CD4-positive, alpha-beta T cell (primary cell): Measurements from ENCODE around the gene OR1I1. TPM values are rescaled to one million over a fixed set of nuclear protein-coding genes. Genes with fewer than 3 reads are reported as not detected.

Source experiments
- ATAC-seq: fragments of 200-7000 bp; cut with Tn5 transposase; one replicate; pipeline ENCODE4 v1.10.0; 2022; ENCODE audit warnings: mild to moderate bottlenecking; ENCODE audit not compliant: poor library complexity
- CTCF ChIA-PET: fragments of 350-600 bp; sonication (Branson Sonifier 250); formaldehyde crosslinking; loops from one replicate; lab custom pipeline; 2021; ENCODE audit warnings: antibody characterized with exemption, inconsistent platforms; lab: Charles Lee
- POLR2A ChIA-PET: fragments of 350-600 bp; sonication (Branson Sonifier 250); formaldehyde crosslinking; loops from one replicate; lab custom pipeline; 2021; ENCODE audit warnings: antibody characterized with exemption, inconsistent platforms; lab: Charles Lee
- DNase-seq, 14 experiments: peaks; one replicate each; pipeline ENCODE4 v3.0.0-alpha.2; 2013 to 2020; ENCODE audit warnings: mixed read lengths in 2 of 14
- H3K27ac ChIP-seq, 2 donors: one replicate each; pipeline versions ENCODE4 v1.5.1 to v1.7.0; 2013; ENCODE audit warnings: low read length in 2 of 2, low read depth in 1 of 2, mild to moderate bottlenecking in 1 of 2
- H3K27me3 ChIP-seq, 2 experiments: 1 replicate in 1 of 2; 2 replicates in 1 of 2; pipeline versions ENCODE4 v1.6.1 to v1.7.0; 2013; ENCODE audit warnings: low read length in 2 of 2, control low read depth in 1 of 2, mild to moderate bottlenecking in 1 of 2, moderate library complexity in 1 of 2; ENCODE audit not compliant: insufficient read depth in 2 of 2, control insufficient read depth in 1 of 2
- H3K36me3 ChIP-seq: one replicate; pipeline ENCODE4 v1.6.1; 2013; ENCODE audit warnings: low read length, control low read depth; ENCODE audit not compliant: insufficient read depth
- H3K4me1 ChIP-seq: one replicate; pipeline ENCODE4 v1.6.1; 2013; ENCODE audit warnings: low read length, control low read depth; ENCODE audit not compliant: insufficient read depth
- H3K4me3 ChIP-seq: one replicate; pipeline ENCODE4 v1.5.1; 2013; ENCODE audit warnings: mild to moderate bottlenecking, low read length, moderate library complexity
- H3K9me3 ChIP-seq, 2 experiments: 1 replicate in 1 of 2; 2 replicates in 1 of 2; pipeline versions ENCODE4 v1.6.1 to v1.7.0; 2013; ENCODE audit warnings: low read length in 2 of 2, mild to moderate bottlenecking in 2 of 2, control low read depth in 1 of 2, moderate library complexity in 1 of 2; ENCODE audit not compliant: control insufficient read depth in 1 of 2, insufficient read depth in 1 of 2
- H3K27ac Mint-ChIP-seq: one replicate; pipeline ENCODE4 v1.8.0; 2020; ENCODE audit warnings: mixed read lengths
- H3K27me3 Mint-ChIP-seq: one replicate; pipeline ENCODE4 v1.8.0; 2021; ENCODE audit warnings: mixed read lengths
- H3K36me3 Mint-ChIP-seq: one replicate; pipeline ENCODE4 v1.8.0; 2021; ENCODE audit warnings: low read depth, mixed read lengths
- H3K4me1 Mint-ChIP-seq: one replicate; pipeline ENCODE4 v1.8.0; 2021; ENCODE audit warnings: low read depth, mixed read lengths
- H3K4me3 Mint-ChIP-seq: one replicate; pipeline ENCODE4 v1.8.0; 2020; ENCODE audit warnings: mild to moderate bottlenecking, mixed read lengths
- H3K9me3 Mint-ChIP-seq: one replicate; pipeline ENCODE4 v1.8.0; 2020; ENCODE audit warnings: mixed read lengths
- CTCF ChIP-seq: fragments of 200-600 bp; IDR thresholded peaks from one replicate; pipeline ENCODE4 v1.8.0; 2022; ENCODE audit warnings: antibody characterized with exemption, mild to moderate bottlenecking
- intact Hi-C, 2 experiments: fragments of 100-400 bp; cut with DNase I in 1 of 2; cut with micrococcal nuclease in 1 of 2; formaldehyde crosslinking; loops; one replicate each; pipeline versions ENCODE4 v1.15.1 to v1.9.0; 2023 to 2025; cut with DNase I, micrococcal nuclease
- total RNA-seq, 174 experiments: library from RNA in 2 of 174; stranded (reverse) in 2 of 174; gene quantifications; one replicate each; pipeline ENCODE4 v1.2.3 and lab custom pipeline; 2021 to 2026

Gene OR1I1
- total RNA-seq, 2 experiments from 2014 or later, result not detected

DNA sequence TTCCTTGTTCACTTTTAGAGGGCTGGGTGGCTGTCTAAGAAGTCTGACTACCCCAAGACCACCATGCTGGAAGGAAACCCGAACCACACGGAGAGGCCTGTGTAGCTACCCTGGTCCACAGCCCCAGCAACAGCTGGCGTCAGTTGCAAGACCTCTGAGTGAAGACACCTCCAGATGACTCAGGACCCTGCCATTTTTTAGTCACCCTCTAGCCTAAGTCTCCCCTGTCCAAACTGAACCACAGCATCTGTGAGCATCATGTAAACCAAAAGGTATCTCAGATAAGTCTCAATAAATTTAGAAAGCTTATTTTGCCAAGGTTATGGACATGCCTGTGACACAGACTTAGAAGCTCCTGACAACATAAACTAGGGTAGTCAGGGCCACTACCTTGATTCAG, 23.0 kb downstream of the OR1I1 start:
- Histone ChIP-seq H3K4me1 (peaks cover 16% of the 10 kb centered on the region), H3K27me3 (peaks cover 7 to 10% of the 10 kb centered on the region in 2 experiments), H3K4me3 (no peak overlapping the region), H3K36me3 (no peaks in the 10 kb centered on the region), H3K9me3 (peaks cover 22 to 29% of the 10 kb centered on the region in 2 experiments), H3K27ac (no peak overlapping the region)
- Mint-ChIP-seq H3K27me3 (peaks cover 18% of the 10 kb centered on the region), H3K4me3 (no peak overlapping the region), H3K4me1 (peaks cover 17% of the 10 kb centered on the region), H3K36me3 (peaks cover 3% of the 10 kb centered on the region), H3K9me3 (peaks cover 8% of the 10 kb centered on the region), H3K27ac (no peak overlapping the region)
- ChIA-PET CTCF (no interaction called here), POLR2A (no interaction called here)
- ATAC-seq (no peak), DNase-seq (no peak)
- intact Hi-C loops, result no loop called here
- TF ChIP-seq CTCF, result no peak

GRCh38 chr19:15107061-15108010, 25.3 kb downstream of the OR1I1 start, which contains the start of gene SYDE1:
Gene SYDE1, plus strand, starts transcription at chr19:15107401. Its CDS starts 33 bp downstream, at chr19:15107434.
- peak within 1 kb of the TSS; percentile 32 for H3K4me3 ChIP-seq
- ChIA-PET CTCF (no interaction called here), POLR2A (interaction anchor here (0.6 to 1.4 kb wide), 2 partner anchors 17 to 417 kb away, joined by 3 to 4 read pairs; no protein-coding TSS in a partner anchor)
- DNase-seq (peak in 3 of 14 experiments; percentile 19 to 23 (median 19)), ATAC-seq (peak; percentile 68)
- peaks cover 16% of the 10 kb centered on the region for H3K4me1 ChIP-seq
- intact Hi-C loops, result no loop called here
- Mint-ChIP-seq H3K36me3 (no peaks in the 10 kb centered on the region), H3K4me3 (peak within 1 kb of the TSS; percentile 86), H3K9me3 (peaks cover 8% of the 10 kb centered on the region), H3K27ac (peak within 1 kb of the TSS; percentile 6), H3K4me1 (peaks cover 17% of the 10 kb centered on the region), H3K27me3 (peaks cover 18% of the 10 kb centered on the region)
- TF ChIP-seq CTCF, result no peak
- H3K9me3 ChIP-seq, result peaks cover 22 to 29% of the 10 kb centered on the region in 2 experiments
- no peaks in the 10 kb centered on the region for H3K36me3 ChIP-seq
- peaks cover 7 to 10% of the 10 kb centered on the region in 2 experiments for H3K27me3 ChIP-seq
- H3K27ac ChIP-seq, result no peak within 1 kb of the TSS

DNA sequence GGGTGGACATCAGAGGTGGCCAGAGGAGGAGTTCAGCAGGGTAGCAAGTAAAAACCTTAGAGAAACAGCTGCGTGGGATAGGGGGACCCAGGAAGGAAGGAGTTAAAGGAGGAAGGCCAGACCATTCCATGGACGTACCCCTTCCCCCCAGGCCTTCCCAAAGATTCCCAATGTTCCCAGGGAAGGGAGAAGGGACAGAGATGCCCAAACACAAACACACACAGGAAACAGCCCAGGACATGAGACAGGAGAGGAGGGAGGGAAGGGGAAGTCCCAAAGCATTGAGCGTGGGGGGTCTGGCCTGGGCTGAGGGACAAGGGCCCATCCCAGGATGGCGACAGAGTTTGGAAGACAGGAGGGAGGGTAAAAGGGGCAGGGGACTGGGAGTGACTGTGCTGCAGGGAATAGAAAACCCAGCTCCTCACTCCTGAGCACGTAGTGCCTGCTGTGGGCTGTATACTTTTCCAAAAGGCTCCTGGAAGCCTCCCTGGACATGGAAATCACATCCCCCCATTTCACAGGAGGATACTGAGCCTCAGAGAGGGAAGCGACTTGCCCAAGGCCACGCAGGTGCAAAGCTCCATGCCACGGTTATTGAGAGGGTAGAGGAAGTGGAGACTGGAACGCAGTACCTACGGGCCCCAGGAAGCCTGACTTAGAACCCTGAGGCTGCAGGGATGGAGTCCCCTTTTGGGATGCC, 26.3 kb downstream of the OR1I1 start:
- CTCF ChIA-PET, result no interaction called here
- Histone ChIP-seq H3K27ac (no peak overlapping the region), H3K27me3 (peaks cover 7 to 10% of the 10 kb centered on the region in 2 experiments), H3K9me3 (peaks cover 18 to 21% of the 10 kb centered on the region in 2 experiments), H3K36me3 (no peaks in the 10 kb centered on the region), H3K4me1 (peaks cover 16% of the 10 kb centered on the region), H3K4me3 (peak overlapping the region; percentile 32)
- DNase-seq (no peak), ATAC-seq (no peak)
- POLR2A ChIA-PET, result interaction anchor here (1.4 kb wide), 1 partner anchor 16 kb away, joined by 3 read pairs; no protein-coding TSS in a partner anchor
- H3K4me3 Mint-ChIP-seq, result peak overlapping the region; percentile 69
- peaks cover 18% of the 10 kb centered on the region for H3K27me3 Mint-ChIP-seq
- H3K4me1 Mint-ChIP-seq, result peaks cover 17% of the 10 kb centered on the region
- peaks cover 8% of the 10 kb centered on the region for H3K9me3 Mint-ChIP-seq
- H3K27ac Mint-ChIP-seq, result no peak overlapping the region
- TF ChIP-seq CTCF, result no peak
- intact Hi-C loops, result no loop called here
- no peaks in the 10 kb centered on the region for H3K36me3 Mint-ChIP-seq
